ENCODE measurements around the gene CPT2.

DNA sequence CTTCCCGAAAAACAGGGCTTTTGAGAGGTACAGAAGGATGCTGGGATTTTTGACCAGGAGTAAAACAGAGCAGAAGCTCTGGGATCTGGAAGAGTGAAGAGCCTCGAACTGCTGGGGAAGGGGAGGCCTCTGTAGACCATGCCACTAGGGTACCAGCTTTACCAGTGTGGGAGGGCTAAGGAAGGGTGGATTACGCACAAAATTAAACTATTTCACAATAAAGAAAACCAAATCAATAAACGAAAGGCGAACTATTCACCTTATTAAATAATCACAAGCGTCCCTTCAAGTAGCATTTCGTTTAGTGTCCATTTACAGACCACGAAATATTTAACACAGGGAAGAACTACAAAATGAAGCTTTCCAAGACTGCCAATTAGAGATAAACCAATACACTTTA, 23.1 kb downstream of the CPT2 start:
- TF ChIP-seq POLR2A (IDR thresholded peaks at IDR 0.05; ENCODE audit: low read depth, low read length) (no peak), MAFK (IDR thresholded peaks at IDR 0.05; ENCODE audit: low read depth, low read length) (no peak)
- TF ChIP-seq, protein P1, sequence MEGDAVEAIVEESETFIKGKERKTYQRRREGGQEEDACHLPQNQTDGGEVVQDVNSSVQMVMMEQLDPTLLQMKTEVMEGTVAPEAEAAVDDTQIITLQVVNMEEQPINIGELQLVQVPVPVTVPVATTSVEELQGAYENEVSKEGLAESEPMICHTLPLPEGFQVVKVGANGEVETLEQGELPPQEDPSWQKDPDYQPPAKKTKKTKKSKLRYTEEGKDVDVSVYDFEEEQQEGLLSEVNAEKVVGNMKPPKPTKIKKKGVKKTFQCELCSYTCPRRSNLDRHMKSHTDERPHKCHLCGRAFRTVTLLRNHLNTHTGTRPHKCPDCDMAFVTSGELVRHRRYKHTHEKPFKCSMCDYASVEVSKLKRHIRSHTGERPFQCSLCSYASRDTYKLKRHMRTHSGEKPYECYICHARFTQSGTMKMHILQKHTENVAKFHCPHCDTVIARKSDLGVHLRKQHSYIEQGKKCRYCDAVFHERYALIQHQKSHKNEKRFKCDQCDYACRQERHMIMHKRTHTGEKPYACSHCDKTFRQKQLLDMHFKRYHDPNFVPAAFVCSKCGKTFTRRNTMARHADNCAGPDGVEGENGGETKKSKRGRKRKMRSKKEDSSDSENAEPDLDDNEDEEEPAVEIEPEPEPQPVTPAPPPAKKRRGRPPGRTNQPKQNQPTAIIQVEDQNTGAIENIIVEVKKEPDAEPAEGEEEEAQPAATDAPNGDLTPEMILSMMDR (conservative IDR thresholded peaks at IDR 0.05; ENCODE audit: low read depth, low read length): no peak
